CD4-positive, CD25-positive, alpha-beta regulatory T cell (primary cell): Measurements from ENCODE around the gene UGDH. TPM values are rescaled to one million over a fixed set of nuclear protein-coding genes. Genes with fewer than 3 reads are reported as not detected.
A peak's percentile ranks its signal among the peaks of the same experiment; 100 is the strongest.

ENCODE experiments used
- ATAC-seq, 2 donors: fragments of 150-1000 bp; cut with Tn5 transposase; one replicate each; pipeline ENCODE4 v1.10.0; 2021; ENCODE audit warnings: low read depth in 2 of 2, moderate number of reproducible peaks in 2 of 2, moderate library complexity in 1 of 2
- DNase-seq, 3 donors: peaks; one replicate each; pipeline versions ENCODE4 v3.0.0 to v3.0.0-alpha.2; 2012 to 2022; ENCODE audit warnings: mixed read lengths in 1 of 3
- H3K27ac ChIP-seq: one replicate; pipeline ENCODE4 v1.7.0; 2013; ENCODE audit warnings: mild to moderate bottlenecking, low read length; ENCODE audit not compliant: insufficient read depth, poor library complexity, severe bottlenecking
- H3K27me3 ChIP-seq: one replicate; pipeline ENCODE4 v1.7.0; 2013; ENCODE audit warnings: low read length; ENCODE audit not compliant: control insufficient read depth, insufficient read depth
- H3K36me3 ChIP-seq: one replicate; pipeline ENCODE4 v1.7.0; 2013; ENCODE audit warnings: mild to moderate bottlenecking, low read length, moderate library complexity; ENCODE audit not compliant: control insufficient read depth, insufficient read depth
- H3K4me1 ChIP-seq: 2 replicates; pipeline ENCODE4 v1.7.0; 2013; ENCODE audit warnings: mild to moderate bottlenecking, low read length; ENCODE audit not compliant: insufficient read depth, control insufficient read depth, poor library complexity, severe bottlenecking
- H3K4me3 ChIP-seq: one replicate; pipeline ENCODE4 v1.7.0; 2013; ENCODE audit warnings: low read depth, mild to moderate bottlenecking, low read length, moderate library complexity
- H3K9me3 ChIP-seq, 2 experiments: 1 replicate in 1 of 2; 2 replicates in 1 of 2; pipeline ENCODE4 v1.7.0; 2013; ENCODE audit warnings: low read length in 2 of 2, mild to moderate bottlenecking in 1 of 2, moderate library complexity in 1 of 2; ENCODE audit not compliant: control insufficient read depth in 2 of 2
- H3K27ac Mint-ChIP-seq, 3 donors: one replicate each; pipeline ENCODE4 v1.8.0; 2020 to 2022; ENCODE audit warnings: mild to moderate bottlenecking in 3 of 3, mixed read lengths in 3 of 3, moderate library complexity in 2 of 3
- H3K27me3 Mint-ChIP-seq: one replicate; pipeline ENCODE4 v1.8.0; 2022; ENCODE audit warnings: mild to moderate bottlenecking, mixed read lengths
- H3K36me3 Mint-ChIP-seq: one replicate; pipeline ENCODE4 v1.8.0; 2020; ENCODE audit warnings: mixed read lengths
- H3K4me1 Mint-ChIP-seq, 4 donors: one replicate each; pipeline ENCODE4 v1.8.0; 2020 to 2022; ENCODE audit warnings: mixed read lengths in 4 of 4, mild to moderate bottlenecking in 1 of 4
- H3K4me3 Mint-ChIP-seq, 4 donors: one replicate each; pipeline ENCODE4 v1.8.0; 2020 to 2022; ENCODE audit warnings: mild to moderate bottlenecking in 4 of 4, mixed read lengths in 4 of 4, moderate library complexity in 3 of 4
- H3K9me3 Mint-ChIP-seq, 7 donors: one replicate each; pipeline ENCODE4 v1.8.0; 2020 to 2022; ENCODE audit warnings: mixed read lengths in 7 of 7, mild to moderate bottlenecking in 3 of 7, moderate library complexity in 2 of 7
- polyA plus RNA-seq, 4 donors: library from polyadenylated mRNA; unstranded; fragments of 300-500 nt; fragmentation: Illumina TruSeq; gene quantifications; one replicate each; pipeline ENCODE4 v1.2.3, GENCODE V29; 2021
- total RNA-seq: library from RNA; stranded (reverse); gene quantifications from one replicate; pipeline ENCODE4 v1.2.3, GENCODE V29; 2022

UGDH gene
- total RNA-seq (6.7 TPM), polyA plus RNA-seq (10 to 100 TPM; 15.6 to 23.1 (median 19.5) TPM)

DNA sequence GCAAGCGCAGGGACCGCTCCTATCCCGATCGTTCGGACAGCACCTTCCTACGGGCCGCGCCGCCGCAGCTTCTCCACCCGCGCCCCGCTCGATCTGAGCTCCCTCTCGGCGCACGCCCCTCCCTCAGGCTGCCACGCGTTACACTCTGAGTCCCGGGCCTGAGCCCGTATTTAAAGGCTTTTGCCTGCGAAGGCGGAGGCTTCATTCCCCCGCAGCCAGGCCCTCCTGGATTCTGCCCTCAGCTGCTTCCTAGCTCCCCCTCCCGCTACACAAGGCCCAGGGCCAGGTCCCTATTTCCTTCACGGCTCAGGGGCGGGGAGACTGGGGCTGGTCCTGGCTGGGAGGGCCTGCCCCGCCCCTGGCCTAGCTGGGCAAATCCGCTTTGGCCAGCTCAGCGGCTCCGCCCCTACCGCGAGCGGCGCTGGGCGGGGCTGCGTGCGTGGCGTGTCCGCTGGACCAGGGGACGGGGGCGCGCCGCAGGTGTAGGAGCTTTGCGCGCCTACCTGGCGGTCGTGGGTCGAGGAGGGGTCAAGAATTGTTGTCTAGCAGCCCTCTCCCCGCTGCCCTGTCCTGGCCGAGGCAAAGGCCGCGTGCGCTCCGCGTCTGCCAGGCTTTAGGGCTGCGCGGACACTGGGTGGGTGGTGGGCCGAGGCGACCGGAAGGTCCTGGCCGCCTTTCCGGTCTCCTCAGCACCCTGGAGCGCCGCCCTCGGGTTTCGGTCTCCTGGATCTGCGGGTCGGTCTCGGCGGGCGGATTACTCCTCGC lies at the start of gene UGDH:
Gene UGDH (minus strand): TSS at position 144 of the 765 bp plus-strand sequence. CDS start 5,927 bp downstream, outside the sequence.
- Mint-ChIP-seq H3K4me1 (peaks cover 9 to 27% (median 20%) of the 10 kb centered on the region in 4 donors), H3K36me3 (peaks cover 3% of the 10 kb centered on the region), H3K27me3 (no peaks in the 10 kb centered on the region), H3K4me3 (peak within 1 kb of the TSS; percentile 97 to 99 (median 98)), H3K9me3 (peaks cover 0 to 17% (median 8%) of the 10 kb centered on the region in 7 donors), H3K27ac (peak within 1 kb of the TSS; percentile 93 to 97 (median 96))
- peak; percentile 99 for ATAC-seq
- Histone ChIP-seq H3K4me3 (peak within 1 kb of the TSS; percentile 83), H3K27me3 (no peaks in the 10 kb centered on the region), H3K36me3 (no peaks in the 10 kb centered on the region), H3K27ac (peak within 1 kb of the TSS; percentile 66), H3K9me3 (peaks cover 0 to 6% of the 10 kb centered on the region in 2 experiments), H3K4me1 (peaks cover 21% of the 10 kb centered on the region)
- DNase-seq, result peak; percentile 89 to 95 (median 90)

GRCh38 chr4:39574946-39575345 lies 47.7 kb upstream of the UGDH start:
- no peaks in the 10 kb centered on the region for H3K27me3 Mint-ChIP-seq
- H3K9me3 ChIP-seq, result no peaks in the 10 kb centered on the region
- DNase-seq (no peak), ATAC-seq (no peak)
- H3K4me3 Mint-ChIP-seq, result no peak overlapping the region
- no peaks in the 10 kb centered on the region for H3K36me3 ChIP-seq
- H3K4me1 ChIP-seq, result no peaks in the 10 kb centered on the region
- H3K27ac ChIP-seq, result no peak overlapping the region
- no peak overlapping the region for H3K27ac Mint-ChIP-seq
- peaks cover 0 to 2% (median 0%) of the 10 kb centered on the region in 4 donors for H3K4me1 Mint-ChIP-seq
- H3K27me3 ChIP-seq, result no peaks in the 10 kb centered on the region
- no peaks in the 10 kb centered on the region for H3K9me3 Mint-ChIP-seq
- peaks cover 7% of the 10 kb centered on the region for H3K36me3 Mint-ChIP-seq
- H3K4me3 ChIP-seq, result no peak overlapping the region

DNA sequence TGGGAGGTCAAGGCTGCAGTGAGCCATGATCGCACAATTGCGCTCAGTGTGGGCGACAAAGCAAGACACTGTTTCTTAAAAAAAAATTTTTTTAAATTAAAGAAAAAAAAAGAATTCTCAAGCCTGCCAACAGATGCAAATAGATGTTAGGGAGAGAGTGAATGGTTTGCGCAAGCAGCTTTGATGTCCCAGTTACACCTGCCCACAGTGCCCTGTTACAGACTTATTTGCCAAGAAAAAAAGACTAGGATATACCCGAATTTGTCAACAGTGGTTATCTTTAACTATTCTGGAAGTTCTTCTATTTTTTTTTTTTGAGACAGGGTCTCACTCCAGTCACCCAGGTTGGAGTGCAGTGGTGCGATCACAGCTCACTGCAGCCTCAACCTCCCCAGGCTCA lies 44.3 kb upstream of the UGDH start:
- ATAC-seq (no peak), DNase-seq (no peak)

DNA sequence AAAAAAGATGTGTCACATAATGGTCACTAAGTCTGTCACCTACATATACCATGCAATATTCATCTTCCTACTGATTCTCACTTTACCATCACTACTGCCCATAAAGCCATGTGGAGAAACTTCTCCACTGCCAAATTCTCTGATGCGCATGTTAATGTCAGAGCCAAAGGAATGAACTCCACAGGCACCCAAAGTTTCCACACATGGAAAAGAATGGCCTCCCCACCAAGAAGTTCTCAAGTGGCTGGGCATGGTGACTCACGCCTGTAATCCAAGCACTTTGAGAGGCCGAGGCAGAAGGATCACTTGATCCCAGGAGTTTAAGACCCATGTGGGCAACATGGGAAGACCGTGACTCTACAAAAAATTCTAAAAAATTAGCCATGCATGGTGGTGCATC lies 43.8 kb upstream of the UGDH start:
- Mint-ChIP-seq H3K36me3 (peaks cover 6% of the 10 kb centered on the region), H3K9me3 (peaks cover 0 to 3% (median 0%) of the 10 kb centered on the region in 7 donors), H3K27me3 (no peaks in the 10 kb centered on the region), H3K4me3 (no peak overlapping the region), H3K27ac (peak overlapping the region in 1 of 3 donors; percentile 72), H3K4me1 (peaks cover 5 to 9% (median 7%) of the 10 kb centered on the region in 4 donors)
- H3K9me3 ChIP-seq, result no peaks in the 10 kb centered on the region
- H3K4me3 ChIP-seq, result no peak overlapping the region
- H3K27me3 ChIP-seq, result no peaks in the 10 kb centered on the region
- H3K4me1 ChIP-seq, result no peaks in the 10 kb centered on the region
- no peak overlapping the region for H3K27ac ChIP-seq
- DNase-seq, result no peak
- no peaks in the 10 kb centered on the region for H3K36me3 ChIP-seq
- no peak for ATAC-seq

More for the DNA sequence above, 44.3 kb upstream of the UGDH start:
- Mint-ChIP-seq H3K9me3 (no peaks in the 10 kb centered on the region), H3K4me1 (peaks cover 5 to 9% (median 7%) of the 10 kb centered on the region in 4 donors), H3K27ac (no peak overlapping the region), H3K27me3 (no peaks in the 10 kb centered on the region), H3K36me3 (peaks cover 3% of the 10 kb centered on the region), H3K4me3 (no peak overlapping the region)
- Histone ChIP-seq H3K27ac (no peak overlapping the region), H3K4me3 (no peak overlapping the region), H3K4me1 (no peaks in the 10 kb centered on the region), H3K27me3 (no peaks in the 10 kb centered on the region), H3K36me3 (no peaks in the 10 kb centered on the region), H3K9me3 (no peaks in the 10 kb centered on the region)

GRCh38 chr4:39569209-39569608 lies 42.0 kb upstream of the UGDH start:
- H3K27ac ChIP-seq, result no peak overlapping the region
- Mint-ChIP-seq H3K36me3 (peaks cover 16% of the 10 kb centered on the region), H3K27ac (no peak overlapping the region), H3K27me3 (no peaks in the 10 kb centered on the region), H3K9me3 (peaks cover 0 to 5% (median 2%) of the 10 kb centered on the region in 7 donors), H3K4me1 (peaks cover 5 to 9% (median 7%) of the 10 kb centered on the region in 4 donors), H3K4me3 (peak overlapping the region in 2 of 4 donors; percentile 60 to 61)
- no peaks in the 10 kb centered on the region for H3K36me3 ChIP-seq
- no peaks in the 10 kb centered on the region for H3K27me3 ChIP-seq
- H3K4me1 ChIP-seq, result no peaks in the 10 kb centered on the region
- DNase-seq (peak in 1 of 3 donors; percentile 16), ATAC-seq (no peak)
- no peaks in the 10 kb centered on the region for H3K9me3 ChIP-seq
- H3K4me3 ChIP-seq, result peak overlapping the region; percentile 61

DNA sequence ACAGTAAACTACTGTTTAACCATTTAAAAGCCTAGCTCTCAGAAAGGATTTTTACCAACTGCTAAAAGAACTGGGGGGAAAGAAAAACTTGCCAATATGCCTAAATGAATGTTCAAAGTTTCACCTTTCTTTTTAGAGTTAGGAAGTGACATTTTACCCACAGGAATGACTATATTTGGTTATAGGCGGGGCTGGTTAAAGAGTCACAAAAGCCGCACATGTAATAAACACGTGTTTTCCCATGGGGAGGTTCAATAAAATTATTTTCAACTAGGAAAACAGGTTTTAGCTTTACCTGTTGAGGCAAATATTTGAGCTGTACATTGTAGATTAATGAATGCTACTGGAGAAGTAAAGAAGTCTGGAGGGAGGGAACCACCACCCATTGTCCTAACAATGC lies 41.6 kb upstream of the UGDH start:
- Mint-ChIP-seq H3K9me3 (peaks cover 0 to 5% (median 2%) of the 10 kb centered on the region in 7 donors), H3K4me3 (peak overlapping the region; percentile 60 to 84 (median 64)), H3K36me3 (peaks cover 17% of the 10 kb centered on the region), H3K27ac (peak overlapping the region in 1 of 3 donors; percentile 71), H3K27me3 (no peaks in the 10 kb centered on the region), H3K4me1 (peaks cover 5 to 9% (median 7%) of the 10 kb centered on the region in 4 donors)
- no peak overlapping the region for H3K27ac ChIP-seq
- H3K4me1 ChIP-seq, result no peaks in the 10 kb centered on the region
- no peak for ATAC-seq
- no peaks in the 10 kb centered on the region for H3K27me3 ChIP-seq
- H3K36me3 ChIP-seq, result no peaks in the 10 kb centered on the region
- peak in 2 of 3 donors; percentile 6 to 49 for DNase-seq
- no peaks in the 10 kb centered on the region for H3K9me3 ChIP-seq
- peak overlapping the region; percentile 61 for H3K4me3 ChIP-seq

GRCh38 chr4:39565878-39566600 lies 38.8 kb upstream of the UGDH start:
- H3K27ac ChIP-seq, result no peak overlapping the region
- no peak overlapping the region for H3K4me3 ChIP-seq
- H3K36me3 Mint-ChIP-seq, result peaks cover 18% of the 10 kb centered on the region
- no peaks in the 10 kb centered on the region for H3K9me3 ChIP-seq
- H3K4me1 Mint-ChIP-seq, result peaks cover 5 to 9% (median 7%) of the 10 kb centered on the region in 4 donors
- H3K9me3 Mint-ChIP-seq, result peaks cover 0 to 5% (median 2%) of the 10 kb centered on the region in 7 donors
- no peaks in the 10 kb centered on the region for H3K27me3 ChIP-seq
- H3K4me1 ChIP-seq, result no peaks in the 10 kb centered on the region
- no peak overlapping the region for H3K4me3 Mint-ChIP-seq
- H3K27ac Mint-ChIP-seq, result no peak overlapping the region
- H3K27me3 Mint-ChIP-seq, result no peaks in the 10 kb centered on the region
- H3K36me3 ChIP-seq, result peaks cover 2% of the 10 kb centered on the region
- ATAC-seq (no peak), DNase-seq (no peak)
